GM20431 (cell line): ENCODE measurements around the gene KLHDC8B.

Source experiments
- in situ Hi-C: fragments of 300-500 bp; cut with MseI, MboI; formaldehyde crosslinking; loops from one replicate; pipeline ENCODE4 v1.15.0; 2020; ENCODE audit warnings: low sequenced_read_pairs; ENCODE audit not compliant: unreplicated experiment

Gene KLHDC8B

GRCh38 chr3:49171119-49171774, at the start of gene KLHDC8B:
Gene KLHDC8B (plus strand): TSS chr3:49171598. CDS start chr3:49172770, 1,172 bp downstream.
- in situ Hi-C loops = loop anchor here (25.0 kb wide), 1 partner anchor 291 kb away; the partner anchor contains the start of gene DAG1

- in situ Hi-C loops = no loop called here
Measured at GRCh38 chr3:49122022-49122421, 49.4 kb upstream of the KLHDC8B start.

DNA sequence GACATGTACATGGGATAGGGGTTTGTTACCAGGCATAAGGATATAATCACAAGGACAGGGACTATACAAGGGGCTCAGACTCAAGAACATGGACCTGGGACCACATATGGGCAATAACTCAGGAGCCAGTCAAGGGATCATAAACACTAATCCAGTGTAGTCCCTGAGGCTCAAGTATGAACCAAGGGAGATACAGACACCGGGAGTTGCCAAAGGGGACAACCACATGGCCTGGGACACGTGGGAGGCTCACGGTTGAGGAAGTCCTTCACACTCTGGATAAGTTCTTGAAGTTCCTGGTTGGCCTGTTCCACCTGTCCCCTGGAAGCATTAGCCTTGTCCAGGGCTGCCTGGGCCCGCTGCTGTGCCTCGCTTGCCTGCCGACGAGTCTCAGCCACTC, 48.9 kb upstream of the KLHDC8B start:
- in situ Hi-C loops = no loop called here

DNA sequence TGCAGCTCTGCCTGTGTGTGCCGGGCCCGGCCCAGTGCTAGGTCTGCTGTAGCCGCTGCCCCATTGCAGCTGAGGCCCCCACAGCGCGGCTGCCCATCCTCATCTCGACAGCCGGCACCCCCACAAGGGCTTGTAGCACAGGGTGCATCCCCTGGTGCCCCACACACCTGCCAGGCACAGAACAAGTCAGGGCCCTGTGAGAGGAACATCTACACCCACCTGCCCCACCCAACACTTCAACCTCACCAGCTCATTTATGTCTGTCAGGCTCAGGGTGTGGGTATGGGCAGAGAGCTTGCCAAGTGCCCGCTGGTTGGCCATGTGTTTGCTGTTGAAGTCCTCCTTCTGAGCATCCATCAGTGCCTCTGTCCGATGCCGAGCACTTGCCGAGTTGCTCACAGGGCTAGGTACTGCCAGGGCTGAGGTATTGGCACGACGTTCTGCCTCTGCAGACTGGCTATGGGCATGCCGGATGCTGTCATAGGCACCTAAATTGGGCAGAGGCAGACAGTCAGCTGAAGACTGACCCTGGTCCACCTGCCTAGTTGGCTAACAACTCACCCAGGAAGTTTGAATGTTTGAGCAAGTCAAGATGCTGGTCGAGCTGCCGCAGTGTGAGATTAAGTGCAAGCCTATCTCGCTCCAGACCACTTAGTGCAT, 48.4 kb upstream of the KLHDC8B start:
- in situ Hi-C loops = no loop called here

DNA sequence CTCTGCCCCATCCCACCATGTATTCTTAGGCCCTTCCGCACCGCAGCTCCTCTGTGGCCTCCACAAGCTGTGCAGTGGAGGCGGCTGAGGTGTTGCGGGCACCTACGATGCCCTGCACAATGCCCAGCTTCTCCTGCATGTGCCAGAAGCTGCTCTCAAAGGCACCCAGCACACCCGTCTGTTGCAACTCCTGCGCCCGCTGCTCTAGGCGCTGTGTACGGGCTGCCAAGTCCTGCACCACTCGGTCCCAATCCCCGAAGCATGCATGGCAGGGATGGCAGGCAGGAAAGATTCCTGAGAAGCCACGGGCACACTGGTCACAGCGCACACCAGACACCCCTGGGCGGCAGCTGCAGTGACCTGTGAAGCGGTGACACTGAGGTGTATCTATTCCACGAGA, 47.7 kb upstream of the KLHDC8B start:
- in situ Hi-C loops = no loop called here

DNA sequence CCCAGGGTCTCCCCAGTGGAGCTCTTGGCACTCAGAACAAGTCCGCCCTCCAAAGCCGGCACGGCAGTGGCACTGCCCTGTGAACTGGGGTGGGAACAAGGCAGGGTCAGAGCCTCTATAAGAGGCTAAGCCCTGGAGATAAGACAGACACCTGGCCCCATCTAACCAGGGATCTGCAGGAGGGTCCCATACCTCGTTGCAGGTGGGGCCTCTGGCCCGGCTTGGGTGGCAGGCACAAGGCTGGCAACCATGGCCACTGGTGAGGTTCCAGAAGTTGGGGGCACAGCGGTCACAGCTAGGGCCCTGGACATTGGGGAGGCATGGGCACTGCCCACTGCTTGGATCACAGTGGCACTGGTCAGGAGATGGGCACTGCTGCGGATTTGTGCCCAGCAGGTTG, 47.2 kb upstream of the KLHDC8B start:
- in situ Hi-C loops = no loop called here

GRCh38 chr3:49124991-49125670, 46.3 kb upstream of the KLHDC8B start:
- in situ Hi-C loops = no loop called here

- in situ Hi-C loops = no loop called here
Measured at GRCh38 chr3:49131040-49131439, 40.4 kb upstream of the KLHDC8B start.

DNA sequence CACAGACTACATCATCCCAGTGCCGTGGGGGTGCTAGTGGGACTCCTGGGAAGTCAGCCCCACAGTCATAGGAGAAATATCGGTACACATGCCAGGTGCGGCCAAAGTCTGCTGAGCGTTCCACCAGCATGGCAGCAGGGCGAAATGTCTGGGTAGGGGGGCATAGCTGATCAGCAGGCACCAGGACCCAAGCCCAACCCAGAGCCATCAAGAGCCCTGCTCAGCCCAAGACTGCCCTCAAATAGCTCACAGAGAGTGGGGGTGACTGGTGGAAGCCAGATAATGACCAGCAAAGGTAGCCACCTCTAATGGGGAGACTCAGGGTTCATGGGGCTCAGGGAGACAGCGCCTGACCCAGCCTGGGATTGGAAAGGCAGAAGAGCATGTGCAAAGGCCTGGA, 39.8 kb upstream of the KLHDC8B start:
- in situ Hi-C loops = no loop called here

DNA sequence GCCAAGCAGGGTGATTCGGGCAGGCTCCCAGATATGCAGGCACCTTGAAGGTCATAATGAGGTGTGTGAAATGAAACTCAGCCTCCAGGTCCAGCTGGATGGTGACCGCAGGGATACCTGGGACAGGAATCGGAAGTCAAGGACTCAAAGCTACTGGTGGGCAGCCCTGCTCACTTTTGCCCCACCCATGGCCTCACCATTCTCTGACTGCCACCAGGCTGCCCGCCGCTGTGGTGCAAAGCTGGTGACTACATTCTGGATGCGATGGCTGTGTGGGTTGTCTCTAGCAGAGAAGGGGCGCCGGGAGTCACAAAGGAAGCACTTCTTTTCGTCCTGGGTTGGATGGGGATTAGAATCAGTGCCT, 39.3 kb upstream of the KLHDC8B start:
- in situ Hi-C loops = no loop called here

DNA sequence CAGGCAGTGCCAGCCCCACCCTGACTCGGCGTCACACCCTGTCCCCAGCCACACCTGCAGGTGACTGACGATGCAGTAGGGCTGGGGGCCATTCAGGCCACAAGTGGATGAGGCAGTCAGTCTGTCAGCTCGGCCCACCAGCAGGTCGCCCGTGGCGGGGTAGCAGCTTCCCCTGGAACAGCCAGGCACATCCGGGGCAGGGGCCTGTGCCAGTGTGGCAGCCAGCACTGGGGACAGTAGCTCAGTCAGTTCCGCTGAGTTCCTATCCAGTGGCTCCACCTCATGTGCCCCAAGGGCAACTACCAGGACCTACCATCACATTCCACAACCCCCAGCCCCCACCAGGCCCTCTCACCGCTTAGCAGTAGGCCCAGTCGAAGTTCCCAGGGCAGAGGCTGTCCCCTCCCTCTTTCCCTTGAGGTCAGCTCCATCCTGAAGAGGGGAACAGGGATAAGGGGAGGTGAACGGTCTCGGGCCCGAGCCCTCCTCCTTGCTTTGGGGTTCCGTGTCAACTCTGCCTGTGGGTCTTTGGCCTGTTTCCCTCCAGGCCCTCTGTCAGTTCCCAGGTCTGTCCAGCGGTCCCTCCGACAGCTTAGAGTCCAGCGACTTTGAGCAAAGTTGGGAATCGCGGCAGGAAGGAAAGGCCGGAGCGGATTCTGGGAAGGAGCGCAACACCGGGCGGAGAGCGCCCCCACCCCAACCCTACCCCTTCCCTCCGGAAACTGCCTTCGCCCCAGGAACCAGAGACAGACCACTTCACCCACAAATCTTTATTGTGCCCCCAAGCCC, 38.8 kb upstream of the KLHDC8B start, which contains the start of gene LAMB2:
LAMB2 (minus strand) TSS at position 614 of the 789 bp plus-strand sequence; CDS start at position 431, 183 bp downstream.
- in situ Hi-C loops = no loop called here

GRCh38 chr3:49133226-49133951, 38.0 kb upstream of the KLHDC8B start:
- in situ Hi-C loops = no loop called here

DNA sequence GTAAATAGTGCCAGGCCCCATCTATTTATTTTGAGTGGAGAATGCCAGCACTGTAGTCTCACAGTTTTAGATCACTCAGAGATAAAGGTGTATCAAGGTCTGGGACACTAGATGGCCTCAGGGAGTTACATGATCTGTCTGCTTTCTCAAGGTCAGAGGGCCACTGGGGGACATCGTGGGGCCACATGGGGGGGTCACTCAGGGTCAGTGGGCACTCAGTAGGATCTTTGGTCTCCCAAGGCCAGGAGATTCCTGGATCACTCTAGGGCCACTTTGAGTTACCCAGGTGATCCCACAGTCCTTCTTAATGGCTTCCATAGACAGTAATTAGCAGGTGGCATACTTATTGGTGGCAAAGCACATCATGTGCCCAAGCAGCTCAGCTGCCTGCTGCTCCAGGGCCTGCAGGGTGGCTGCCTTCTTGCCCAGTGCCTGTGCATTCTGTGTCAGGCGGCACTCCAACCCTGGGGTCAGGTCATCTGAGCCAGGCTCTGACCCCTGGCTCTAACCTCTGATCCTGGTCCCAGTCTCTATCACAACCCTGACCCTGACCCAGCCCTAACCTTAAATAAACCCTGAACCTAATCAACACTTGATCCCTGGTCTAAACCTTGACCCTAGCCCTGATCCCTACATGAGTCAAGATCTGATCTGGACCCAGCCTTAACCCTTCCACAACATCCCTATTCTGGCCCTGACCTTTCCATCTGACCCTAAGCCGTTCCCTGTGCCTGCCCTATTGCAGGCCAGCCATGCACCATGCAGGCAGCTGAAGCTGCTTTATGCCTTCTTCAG, 36.7 kb upstream of the KLHDC8B start:
- in situ Hi-C loops = no loop called here

DNA sequence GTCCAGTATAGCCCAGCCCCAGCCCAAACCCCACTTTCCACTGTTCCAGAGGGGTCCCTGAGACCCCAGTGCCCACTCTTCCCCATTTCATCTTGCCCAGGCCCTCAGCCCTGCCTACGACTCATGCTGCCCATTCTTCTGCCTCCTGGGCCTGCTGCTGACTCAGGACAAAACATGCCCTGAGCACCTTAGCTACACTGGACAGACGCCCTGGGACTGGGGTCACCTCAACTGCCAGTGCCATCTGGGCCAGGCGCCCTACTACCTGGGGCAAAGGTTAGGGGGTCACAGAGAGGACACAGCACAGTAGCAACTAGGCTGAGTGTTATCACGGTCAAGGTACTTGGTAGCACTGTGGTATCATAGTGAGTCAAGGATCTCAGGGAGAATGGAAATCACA, 35.9 kb upstream of the KLHDC8B start:
- in situ Hi-C loops = no loop called here

GRCh38 chr3:49140080-49140479, 31.3 kb upstream of the KLHDC8B start:
- in situ Hi-C loops = no loop called here

DNA sequence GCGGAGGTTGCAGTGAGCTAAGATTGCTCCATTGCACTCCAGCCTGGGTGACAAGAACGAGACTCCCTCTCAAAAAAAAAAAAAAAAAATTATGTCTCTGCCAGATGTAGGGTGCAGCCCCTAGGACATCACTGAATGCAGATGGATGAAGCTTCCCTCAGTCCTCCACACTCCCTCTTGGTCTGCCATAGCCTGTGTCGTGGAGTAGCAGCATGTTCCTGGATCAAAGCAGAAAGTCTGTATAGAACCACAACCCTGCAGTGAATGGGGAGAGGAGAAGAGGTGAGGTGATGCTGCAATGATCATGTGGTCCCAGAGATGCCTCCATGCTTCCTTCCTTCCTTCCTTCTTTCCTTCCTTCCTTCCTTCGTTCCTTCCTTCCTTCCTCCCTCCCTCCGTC, 23.2 kb upstream of the KLHDC8B start:
- in situ Hi-C loops = no loop called here

GRCh38 chr3:49151610-49152009, 19.8 kb upstream of the KLHDC8B start:
- in situ Hi-C loops = loop anchor here (25.0 kb wide), 1 partner anchor 311 kb away; the partner anchor contains the start of gene DAG1

- in situ Hi-C loops = loop anchor here (25.0 kb wide), 1 partner anchor 309 kb away; the partner anchor contains the start of gene DAG1
Measured at GRCh38 chr3:49153349-49153912, 18.0 kb upstream of the KLHDC8B start.
